Measurements from ENCODE around the gene LRRC8A. TPM values are rescaled to one million over a fixed set of nuclear protein-coding genes. Genes with fewer than 3 reads are reported as not detected.

The LRRC8A gene
- polyA plus RNA-seq, 1 of the 3 experiments (the other 2 are of a cell fraction), result 30.4 TPM

- H4K20me1 ChIP-seq (ENCODE audit: insufficient read depth), result no peaks in the 10 kb centered on the region; the same call in 1 of the 2 replicates
- no peaks in the 10 kb centered on the region for H3K9me2 ChIP-seq
- H3K9me3 ChIP-seq, result no peaks in the 10 kb centered on the region
- ChIA-PET CTCF (interaction anchor here (1.2 to 1.8 kb wide), 2 partner anchors 43 to 58 kb away, joined by 3 to 5 read pairs; no protein-coding TSS in a partner anchor), POLR2A (no interaction called here)
- whole genome bisulfite sequencing (ENCODE audit: low lambda C conversion rate), result 97% methylated on average over 8 of the region's 8 CpGs
- no peak overlapping the region for H3K27ac ChIP-seq (ENCODE audit: low read depth in 2 of 2, low read length in 1 of 2)
- peaks cover 13 to 16% of the 10 kb centered on the region in 2 experiments; a peak in 2 of 4 replicates for H3K4me1 ChIP-seq (ENCODE audit: control insufficient read depth in 1 of 2, insufficient read depth in 2 of 2, low read depth in 1 of 2, low read length in 1 of 2)
- TF ChIP-seq RAD21 (IDR thresholded peaks at IDR 0.05; ENCODE audit: low read length), result no peak
- no peak for TF ChIP-seq RCOR1 (IDR thresholded peaks at IDR 0.05; ENCODE audit: low read length)
- TF ChIP-seq RXRA (IDR thresholded peaks at IDR 0.05; ENCODE audit: borderline replicate concordance, low read depth), result no peak
- TF ChIP-seq CHD2 (IDR thresholded peaks at IDR 0.05; ENCODE audit: low read length, partially characterized antibody), result no peak
- no peak for TF ChIP-seq ZBTB33 (IDR thresholded peaks at IDR 0.05; ENCODE audit: borderline replicate concordance, low read depth)
- TF ChIP-seq USF2 (IDR thresholded peaks at IDR 0.05; ENCODE audit: borderline replicate concordance, low read depth, low read length), result no peak
- peaks cover 15% of the 10 kb centered on the region for H3F3A ChIP-seq (replicated peaks; ENCODE audit: insufficient read depth)
- no peak overlapping the region for H3K9ac ChIP-seq
- no peak overlapping the region for H3K4me2 ChIP-seq
- H2AFZ ChIP-seq (ENCODE audit: low read depth), result no peak overlapping the region
- no peaks in the 10 kb centered on the region for H3K27me3 ChIP-seq (ENCODE audit: insufficient read depth)
- H3K79me2 ChIP-seq (ENCODE audit: insufficient read depth), result peaks cover 96% of the 10 kb centered on the region
- H3K4me3 ChIP-seq (ENCODE audit: low read depth in 2 of 2, low read length in 1 of 2), result no peak overlapping the region
- DNase-seq, result no peak
- peaks cover 8 to 14% of the 10 kb centered on the region in 2 experiments for H3K36me3 ChIP-seq (replicated peaks in 1 of 2; ENCODE audit: control insufficient read depth in 1 of 2, insufficient read depth in 2 of 2, low read length in 1 of 2)
Measured at GRCh38 chr9:128885376-128885775, 3.4 kb downstream of the LRRC8A start.

GRCh38 chr9:128885798-128886197, 3.9 kb downstream of the LRRC8A start:
- no peak for TF ChIP-seq USF2 (IDR thresholded peaks at IDR 0.05; ENCODE audit: borderline replicate concordance, low read depth, low read length)
- no peak for TF ChIP-seq TEAD4 (IDR thresholded peaks at IDR 0.05; ENCODE audit: borderline replicate concordance, insufficient read depth)
- H3K27me3 ChIP-seq (ENCODE audit: insufficient read depth), result no peaks in the 10 kb centered on the region
- POLR2A ChIA-PET, result no interaction called here
- H3K9ac ChIP-seq, result no peak overlapping the region
- peak overlapping the region in 1 of 2 experiments; percentile 20; a peak in 1 of 4 replicates for H3K27ac ChIP-seq (ENCODE audit: low read depth in 2 of 2, low read length in 1 of 2)
- no peaks in the 10 kb centered on the region; the same call in 1 of the 2 replicates for H4K20me1 ChIP-seq (ENCODE audit: insufficient read depth)
- H3F3A ChIP-seq (replicated peaks; ENCODE audit: insufficient read depth), result peaks cover 15% of the 10 kb centered on the region
- no peak overlapping the region for H3K4me2 ChIP-seq
- no peak for DNase-seq
- H3K79me2 ChIP-seq (ENCODE audit: insufficient read depth), result peaks cover 96% of the 10 kb centered on the region
- WGBS (ENCODE audit: low lambda C conversion rate), result 96% methylated on average over 7 of the region's 15 CpGs
- no peaks in the 10 kb centered on the region for H3K9me2 ChIP-seq
- H3K36me3 ChIP-seq (replicated peaks in 1 of 2; ENCODE audit: control insufficient read depth in 1 of 2, insufficient read depth in 2 of 2, low read length in 1 of 2), result peaks cover 8 to 14% of the 10 kb centered on the region in 2 experiments
- peaks cover 13 to 16% of the 10 kb centered on the region in 2 experiments; a peak in 2 of 4 replicates for H3K4me1 ChIP-seq (ENCODE audit: control insufficient read depth in 1 of 2, insufficient read depth in 2 of 2, low read depth in 1 of 2, low read length in 1 of 2)
- H3K9me3 ChIP-seq, result no peaks in the 10 kb centered on the region
- CTCF ChIA-PET, result interaction anchor here (0.7 to 1.8 kb wide), 3 partner anchors 19 to 58 kb away, joined by 3 to 5 read pairs (median 3); no protein-coding TSS in a partner anchor
- no peak overlapping the region for H2AFZ ChIP-seq (ENCODE audit: low read depth)
- no peak overlapping the region for H3K4me3 ChIP-seq (ENCODE audit: low read depth in 2 of 2, low read length in 1 of 2)
